ENCODE results near the gene ADAMTS15.

The ADAMTS15 gene

DNA sequence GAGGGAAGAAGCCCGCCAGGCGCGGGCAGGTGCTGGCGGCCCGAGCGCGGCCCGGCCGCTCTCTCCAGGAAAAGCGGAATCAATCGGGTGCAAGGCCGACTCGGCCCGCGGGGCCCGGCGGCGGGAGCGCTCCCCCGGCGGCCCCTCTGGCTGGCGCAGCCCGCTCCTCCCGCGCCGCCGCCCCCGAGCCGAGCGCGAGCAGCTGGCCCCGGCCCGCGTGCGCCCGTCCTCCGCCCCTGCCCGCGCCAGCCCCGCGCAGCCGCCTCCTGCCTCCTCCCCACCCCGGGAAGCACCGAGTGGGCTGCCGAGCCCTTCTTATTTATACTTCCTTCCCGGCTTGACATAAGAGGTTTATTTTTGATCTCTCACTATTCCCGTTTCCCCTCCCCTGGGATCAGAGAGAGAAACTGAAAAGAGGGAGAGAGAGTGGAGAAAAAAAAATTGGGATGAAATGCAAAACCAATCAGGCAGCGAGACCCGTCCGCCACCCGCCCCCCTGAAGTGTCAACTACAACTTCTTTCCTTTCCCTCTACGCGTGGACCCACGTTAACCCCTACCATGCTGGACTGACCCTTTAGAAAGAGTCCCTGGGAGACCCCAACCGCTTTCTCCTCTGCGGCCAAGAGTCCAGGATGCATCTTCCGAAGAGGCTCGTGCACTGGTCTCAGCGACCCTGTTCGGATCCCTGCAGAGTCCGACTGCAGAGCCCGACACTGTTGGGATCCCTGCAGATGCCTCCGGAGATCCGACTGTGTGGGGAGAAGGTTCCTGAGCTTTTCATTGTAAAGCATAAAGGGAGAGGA is 19.9 kb upstream of the ADAMTS15 start, which contains the start of gene ADAMTS8:
TSS of gene ADAMTS8 (minus strand) at position 294 of the 804 bp plus-strand sequence. CDS start 323 bp downstream, outside the sequence.
- H2AFZ ChIP-seq (ENCODE audit: low read depth, low read length) = no peak within 1 kb of the TSS
- H2AK5ac ChIP-seq (ENCODE audit: low read length, severe bottlenecking) = no peak within 1 kb of the TSS
- H2BK120ac ChIP-seq (ENCODE audit: low read depth, low read length) = no peak within 1 kb of the TSS
- peak within 1 kb of the TSS in 1 of 2 experiments; percentile 34 for H2BK12ac ChIP-seq (ENCODE audit: low read length in 2 of 2)
- peak within 1 kb of the TSS; percentile 43 for H3K9ac ChIP-seq (ENCODE audit: low read length)
- peak within 1 kb of the TSS; percentile 69 for H3K4me2 ChIP-seq (ENCODE audit: low read length, poor library complexity, severe bottlenecking)
- H3K9me3 ChIP-seq (ENCODE audit: control insufficient read depth, low read length) = no peaks in the 10 kb centered on the region
- DNase-seq = no peak
- H3K27me3 ChIP-seq (ENCODE audit: control insufficient read depth in 1 of 2, insufficient read depth in 1 of 2, low read length in 2 of 2) = peaks cover 50 to 64% of the 10 kb centered on the region in 2 experiments
- peaks cover 13% of the 10 kb centered on the region for H3K4me1 ChIP-seq (ENCODE audit: control insufficient read depth, insufficient read depth, low read depth, low read length)
- H3K36me3 ChIP-seq (ENCODE audit: control insufficient read depth in 1 of 2, insufficient read depth in 2 of 2, low read depth in 1 of 2, low read length in 2 of 2) = no peaks in the 10 kb centered on the region
- no peak within 1 kb of the TSS for H3K27ac ChIP-seq (ENCODE audit: low read length, poor library complexity, severe bottlenecking)
- peak within 1 kb of the TSS in 1 of 2 experiments; percentile 78 for H3K23ac ChIP-seq (ENCODE audit: low read length in 2 of 2)
- no peak within 1 kb of the TSS for H2BK5ac ChIP-seq (ENCODE audit: low read depth, low read length, poor library complexity, severe bottlenecking)
- no peak within 1 kb of the TSS for H3K18ac ChIP-seq (ENCODE audit: low read depth in 1 of 2, low read length in 2 of 2)
- 4% methylated on average over 52 of the region's 64 CpGs for WGBS
- H2BK15ac ChIP-seq (ENCODE audit: low read depth, poor library complexity, severe bottlenecking) = no peak within 1 kb of the TSS
- no peak within 1 kb of the TSS for H4K91ac ChIP-seq (ENCODE audit: low read length)
- peak within 1 kb of the TSS; percentile 38 to 74 for H3K4me3 ChIP-seq (ENCODE audit: insufficient read depth in 1 of 2, low read depth in 1 of 2, low read length in 2 of 2)
- H3K4ac ChIP-seq (ENCODE audit: low read depth in 1 of 2, low read length in 2 of 2) = no peak within 1 kb of the TSS
- H3K14ac ChIP-seq (ENCODE audit: low read length in 2 of 2) = peak within 1 kb of the TSS in 1 of 2 experiments; percentile 72
- no peak within 1 kb of the TSS for H4K8ac ChIP-seq (ENCODE audit: low read length)
- no peaks in the 10 kb centered on the region for H3K79me1 ChIP-seq (replicated peaks; ENCODE audit: low read length, poor library complexity, severe bottlenecking)

GRCh38 chr11:130429120-130429681 is 19.2 kb upstream of the ADAMTS15 start:
- Histone ChIP-seq H2BK15ac (ENCODE audit: low read depth, poor library complexity, severe bottlenecking) (no peak overlapping the region), H3K27me3 (ENCODE audit: control insufficient read depth in 1 of 2, insufficient read depth in 1 of 2, low read length in 2 of 2) (peaks cover 50 to 57% of the 10 kb centered on the region in 2 experiments), H3K79me1 (replicated peaks; ENCODE audit: low read length, poor library complexity, severe bottlenecking) (no peaks in the 10 kb centered on the region), H3K4me3 (ENCODE audit: insufficient read depth in 1 of 2, low read depth in 1 of 2, low read length in 2 of 2) (peak overlapping the region in 1 of 2 experiments; percentile 74), H2BK120ac (ENCODE audit: low read depth, low read length) (no peak overlapping the region), H3K23ac (ENCODE audit: low read length in 2 of 2) (no peak overlapping the region), H3K18ac (ENCODE audit: low read depth in 1 of 2, low read length in 2 of 2) (no peak overlapping the region), H3K4me1 (ENCODE audit: control insufficient read depth, insufficient read depth, low read depth, low read length) (peaks cover 13% of the 10 kb centered on the region), H3K4me2 (ENCODE audit: low read length, poor library complexity, severe bottlenecking) (no peak overlapping the region), H4K91ac (ENCODE audit: low read length) (no peak overlapping the region), H3K9ac (ENCODE audit: low read length) (peak overlapping the region; percentile 43), H3K36me3 (ENCODE audit: control insufficient read depth in 1 of 2, insufficient read depth in 2 of 2, low read depth in 1 of 2, low read length in 2 of 2) (no peaks in the 10 kb centered on the region), H2AK5ac (ENCODE audit: low read length, severe bottlenecking) (no peak overlapping the region), H2AFZ (ENCODE audit: low read depth, low read length) (no peak overlapping the region), H2BK12ac (ENCODE audit: low read length in 2 of 2) (no peak overlapping the region), H2BK5ac (ENCODE audit: low read depth, low read length, poor library complexity, severe bottlenecking) (no peak overlapping the region), H3K27ac (ENCODE audit: low read length, poor library complexity, severe bottlenecking) (no peak overlapping the region), H3K9me3 (ENCODE audit: control insufficient read depth, low read length) (no peaks in the 10 kb centered on the region), H3K4ac (ENCODE audit: low read depth in 1 of 2, low read length in 2 of 2) (no peak overlapping the region), H3K14ac (ENCODE audit: low read length in 2 of 2) (no peak overlapping the region), H4K8ac (ENCODE audit: low read length) (no peak overlapping the region)
- no peak for DNase-seq
- WGBS = 88% methylated on average over 2 of the region's 2 CpGs

GRCh38 chr11:130429983-130430382 is 18.5 kb upstream of the ADAMTS15 start:
- Histone ChIP-seq H3K9me3 (ENCODE audit: control insufficient read depth, low read length) (no peaks in the 10 kb centered on the region), H3K4me1 (ENCODE audit: control insufficient read depth, insufficient read depth, low read depth, low read length) (peaks cover 13% of the 10 kb centered on the region), H3K27ac (ENCODE audit: low read length, poor library complexity, severe bottlenecking) (no peak overlapping the region), H2BK5ac (ENCODE audit: low read depth, low read length, poor library complexity, severe bottlenecking) (no peak overlapping the region), H3K36me3 (ENCODE audit: control insufficient read depth in 1 of 2, insufficient read depth in 2 of 2, low read depth in 1 of 2, low read length in 2 of 2) (no peaks in the 10 kb centered on the region), H3K9ac (ENCODE audit: low read length) (no peak overlapping the region), H3K18ac (ENCODE audit: low read depth in 1 of 2, low read length in 2 of 2) (no peak overlapping the region), H3K27me3 (ENCODE audit: control insufficient read depth in 1 of 2, insufficient read depth in 1 of 2, low read length in 2 of 2) (peaks cover 49% of the 10 kb centered on the region in 2 experiments), H2BK120ac (ENCODE audit: low read depth, low read length) (no peak overlapping the region), H4K91ac (ENCODE audit: low read length) (no peak overlapping the region), H3K79me1 (replicated peaks; ENCODE audit: low read length, poor library complexity, severe bottlenecking) (no peaks in the 10 kb centered on the region), H2AK5ac (ENCODE audit: low read length, severe bottlenecking) (no peak overlapping the region), H2BK12ac (ENCODE audit: low read length in 2 of 2) (no peak overlapping the region), H3K23ac (ENCODE audit: low read length in 2 of 2) (no peak overlapping the region), H3K14ac (ENCODE audit: low read length in 2 of 2) (no peak overlapping the region), H2BK15ac (ENCODE audit: low read depth, poor library complexity, severe bottlenecking) (no peak overlapping the region), H3K4me3 (ENCODE audit: insufficient read depth in 1 of 2, low read depth in 1 of 2, low read length in 2 of 2) (no peak overlapping the region), H3K4me2 (ENCODE audit: low read length, poor library complexity, severe bottlenecking) (no peak overlapping the region), H4K8ac (ENCODE audit: low read length) (no peak overlapping the region), H3K4ac (ENCODE audit: low read depth in 1 of 2, low read length in 2 of 2) (no peak overlapping the region), H2AFZ (ENCODE audit: low read depth, low read length) (no peak overlapping the region)
- DNase-seq = no peak
- WGBS = 85% methylated on average over 3 of the region's 3 CpGs

GRCh38 chr11:130431331-130431773 is 17.1 kb upstream of the ADAMTS15 start:
- Histone ChIP-seq H3K36me3 (ENCODE audit: control insufficient read depth in 1 of 2, insufficient read depth in 2 of 2, low read depth in 1 of 2, low read length in 2 of 2) (no peaks in the 10 kb centered on the region), H2AFZ (ENCODE audit: low read depth, low read length) (no peak overlapping the region), H4K8ac (ENCODE audit: low read length) (no peak overlapping the region), H3K9ac (ENCODE audit: low read length) (peak overlapping the region; percentile 49), H3K14ac (ENCODE audit: low read length in 2 of 2) (no peak overlapping the region), H3K18ac (ENCODE audit: low read depth in 1 of 2, low read length in 2 of 2) (no peak overlapping the region), H3K4me1 (ENCODE audit: control insufficient read depth, insufficient read depth, low read depth, low read length) (peaks cover 14% of the 10 kb centered on the region), H2AK5ac (ENCODE audit: low read length, severe bottlenecking) (no peak overlapping the region), H3K4ac (ENCODE audit: low read depth in 1 of 2, low read length in 2 of 2) (no peak overlapping the region), H2BK5ac (ENCODE audit: low read depth, low read length, poor library complexity, severe bottlenecking) (no peak overlapping the region), H2BK15ac (ENCODE audit: low read depth, poor library complexity, severe bottlenecking) (no peak overlapping the region), H2BK120ac (ENCODE audit: low read depth, low read length) (no peak overlapping the region), H3K27me3 (ENCODE audit: control insufficient read depth in 1 of 2, insufficient read depth in 1 of 2, low read length in 2 of 2) (peaks cover 38 to 40% of the 10 kb centered on the region in 2 experiments), H3K9me3 (ENCODE audit: control insufficient read depth, low read length) (no peaks in the 10 kb centered on the region), H3K4me2 (ENCODE audit: low read length, poor library complexity, severe bottlenecking) (no peak overlapping the region), H2BK12ac (ENCODE audit: low read length in 2 of 2) (no peak overlapping the region), H4K91ac (ENCODE audit: low read length) (no peak overlapping the region), H3K23ac (ENCODE audit: low read length in 2 of 2) (no peak overlapping the region), H3K27ac (ENCODE audit: low read length, poor library complexity, severe bottlenecking) (no peak overlapping the region), H3K79me1 (replicated peaks; ENCODE audit: low read length, poor library complexity, severe bottlenecking) (no peaks in the 10 kb centered on the region), H3K4me3 (ENCODE audit: insufficient read depth in 1 of 2, low read depth in 1 of 2, low read length in 2 of 2) (no peak overlapping the region)
- 30% methylated on average over 8 of the region's 10 CpGs for WGBS
- peak; percentile 74 for DNase-seq
